SK-N-SH treated with all-trans-retinoic acid at 6 μM for 48 hours (cell line): ENCODE measurements around the gene PSMB5.

Source experiments
- ATAC-seq: fragments of 200-7000 bp; cut with Tn5 transposase; 3 replicates; pipeline ENCODE4 v1.9.1; 2020; ENCODE audit warnings: mild to moderate bottlenecking, moderate library complexity
- ARNTL ChIP-seq: fragments of 450-650 bp; formaldehyde crosslinking; IDR thresholded peaks from 2 replicates; pipeline ENCODE4 v1.5.0; 2020; ENCODE audit warnings: low read depth, mild to moderate bottlenecking, moderate library complexity, borderline replicate concordance
- BACH2 ChIP-seq: fragments of 250-450 bp; sonication (Bioruptor Pico); IDR thresholded peaks from 2 replicates; pipeline ENCODE4 v1.9.0; 2021; ENCODE audit warnings: mild to moderate bottlenecking, borderline replicate concordance
- CREB5 ChIP-seq: fragments of 250-450 bp; sonication (Bioruptor Pico); IDR thresholded peaks from 2 replicates; pipeline ENCODE4 v1.5.1; 2020; ENCODE audit warnings: low read depth, mild to moderate bottlenecking, moderate library complexity
- CSDC2 ChIP-seq: fragments of 250-450 bp; sonication (Bioruptor Pico); IDR thresholded peaks from 2 replicates; pipeline ENCODE4 v1.5.0; 2020; ENCODE audit warnings: mild to moderate bottlenecking, moderate library complexity
- CSRNP3 ChIP-seq: fragments of 250-450 bp; sonication (Bioruptor Pico); IDR thresholded peaks from 2 replicates; pipeline ENCODE4 v1.5.1; 2021; ENCODE audit warnings: mild to moderate bottlenecking, moderate library complexity
- ESRRG ChIP-seq: fragments of 250-450 bp; sonication (Bioruptor Pico); IDR thresholded peaks from 2 replicates; pipeline ENCODE4 v1.6.1; 2021; ENCODE audit warnings: mild to moderate bottlenecking
- GLIS3 ChIP-seq: fragments of 250-450 bp; sonication (Bioruptor Pico); IDR thresholded peaks from 2 replicates; pipeline ENCODE4 v1.5.0; 2020; ENCODE audit warnings: mild to moderate bottlenecking, moderate library complexity
- ISL1 ChIP-seq: fragments of 250-450 bp; sonication (Bioruptor Pico); IDR thresholded peaks from 2 replicates; pipeline ENCODE4 v2.1.2; 2022; ENCODE audit warnings: mild to moderate bottlenecking, moderate library complexity
- OSR1 ChIP-seq: fragments of 250-450 bp; sonication (Bioruptor Pico); IDR thresholded peaks from 2 replicates; pipeline ENCODE4 v1.8.0; 2022; ENCODE audit warnings: moderate library complexity, mild to moderate bottlenecking, inconsistent platforms
- PATZ1 ChIP-seq: fragments of 250-450 bp; sonication (Bioruptor Pico); IDR thresholded peaks from 2 replicates; pipeline ENCODE4 v1.8.0; 2020; ENCODE audit warnings: mild to moderate bottlenecking, moderate library complexity, borderline replicate concordance
- POU6F1 ChIP-seq: fragments of 250-450 bp; sonication (Bioruptor Pico); IDR thresholded peaks from 2 replicates; pipeline ENCODE4 v1.8.0; 2021; ENCODE audit warnings: low read depth, mild to moderate bottlenecking, moderate library complexity, borderline replicate concordance
- PPARA ChIP-seq: fragments of 250-450 bp; sonication (Bioruptor Pico); IDR thresholded peaks from 2 replicates; pipeline ENCODE4 v1.5.0; 2020; ENCODE audit warnings: mild to moderate bottlenecking, borderline replicate concordance
- SNAI2 ChIP-seq: fragments of 250-450 bp; sonication (Bioruptor Pico); IDR thresholded peaks from 2 replicates; pipeline ENCODE4 v1.5.0; 2020; ENCODE audit warnings: mild to moderate bottlenecking, moderate library complexity
- TCF4 ChIP-seq: fragments of 250-450 bp; sonication (Bioruptor Pico); IDR thresholded peaks from 2 replicates; pipeline ENCODE4 v1.8.0; 2021; ENCODE audit warnings: mild to moderate bottlenecking, moderate library complexity, borderline replicate concordance
- ZC3H10 ChIP-seq: fragments of 250-450 bp; sonication (Bioruptor Pico); IDR thresholded peaks from 2 replicates; pipeline ENCODE4 v1.5.1; 2021; ENCODE audit warnings: mild to moderate bottlenecking, moderate library complexity
- ZFP3 ChIP-seq: fragments of 250-450 bp; sonication (Bioruptor Pico); IDR thresholded peaks from 2 replicates; pipeline ENCODE4 v1.5.0; 2020; ENCODE audit warnings: mild to moderate bottlenecking, moderate library complexity
- ZFP30 ChIP-seq: fragments of 450-650 bp; formaldehyde crosslinking; IDR thresholded peaks from 2 replicates; pipeline ENCODE4 v1.5.0; 2022; ENCODE audit warnings: mild to moderate bottlenecking, moderate library complexity
- ZNF70 ChIP-seq: fragments of 450-650 bp; formaldehyde crosslinking; IDR thresholded peaks from 2 replicates; pipeline ENCODE4 v1.5.0; 2020; ENCODE audit warnings: mild to moderate bottlenecking, moderate library complexity

Gene PSMB5

DNA sequence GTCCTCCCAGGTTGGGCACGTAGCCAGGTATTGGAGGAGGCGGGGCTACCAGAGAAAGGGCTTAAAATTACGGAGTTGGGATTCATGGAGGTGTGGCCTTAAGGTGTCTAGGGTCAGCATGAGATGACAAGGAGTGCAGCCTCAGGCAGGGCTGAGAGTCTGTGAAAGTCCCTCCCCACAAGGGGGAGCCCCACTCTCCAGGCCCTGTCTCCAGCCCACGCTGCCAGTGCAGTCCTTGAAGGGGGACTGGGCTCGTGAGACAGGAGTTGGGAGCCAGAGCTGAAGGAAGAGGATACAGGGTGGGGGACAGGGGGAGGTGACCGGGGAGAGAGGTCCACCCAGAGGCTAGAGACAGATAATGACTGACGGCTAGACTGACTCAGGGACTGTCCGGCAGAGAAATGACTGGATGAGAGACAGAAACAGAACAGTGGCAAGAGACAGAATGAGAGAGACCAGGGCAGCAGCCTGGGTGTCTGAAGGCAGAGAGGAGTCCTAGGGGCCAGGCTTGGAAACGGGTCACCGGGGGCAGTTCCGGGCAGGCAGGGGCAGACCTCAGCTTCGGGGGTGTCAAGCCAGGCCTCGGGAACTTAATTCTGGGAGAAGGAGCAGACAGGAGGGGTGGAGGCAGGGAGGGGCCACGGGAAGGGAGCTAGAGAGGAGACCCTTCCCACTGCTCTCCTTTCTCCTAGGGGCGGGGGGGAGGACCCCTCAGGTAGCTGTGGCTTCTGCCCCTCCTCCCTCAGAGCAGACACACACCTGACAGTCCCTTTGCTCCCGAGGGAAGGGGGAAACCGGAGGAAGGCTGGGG is 21.6 kb upstream of the PSMB5 start (continued):
- TF ChIP-seq POU6F1: no peak
- TF ChIP-seq BACH2 (CRISPR knock-in tag): no peak
- no peak for TF ChIP-seq ARNTL (CRISPR knock-in tag)
- no peak for TF ChIP-seq GLIS3 (CRISPR knock-in tag)
- no peak for TF ChIP-seq ISL1 (CRISPR knock-in tag)
- no peak for TF ChIP-seq CREB5 (CRISPR knock-in tag)
- TF ChIP-seq OSR1 (CRISPR knock-in tag): no peak
- TF ChIP-seq ZC3H10 (CRISPR knock-in tag): no peak

DNA sequence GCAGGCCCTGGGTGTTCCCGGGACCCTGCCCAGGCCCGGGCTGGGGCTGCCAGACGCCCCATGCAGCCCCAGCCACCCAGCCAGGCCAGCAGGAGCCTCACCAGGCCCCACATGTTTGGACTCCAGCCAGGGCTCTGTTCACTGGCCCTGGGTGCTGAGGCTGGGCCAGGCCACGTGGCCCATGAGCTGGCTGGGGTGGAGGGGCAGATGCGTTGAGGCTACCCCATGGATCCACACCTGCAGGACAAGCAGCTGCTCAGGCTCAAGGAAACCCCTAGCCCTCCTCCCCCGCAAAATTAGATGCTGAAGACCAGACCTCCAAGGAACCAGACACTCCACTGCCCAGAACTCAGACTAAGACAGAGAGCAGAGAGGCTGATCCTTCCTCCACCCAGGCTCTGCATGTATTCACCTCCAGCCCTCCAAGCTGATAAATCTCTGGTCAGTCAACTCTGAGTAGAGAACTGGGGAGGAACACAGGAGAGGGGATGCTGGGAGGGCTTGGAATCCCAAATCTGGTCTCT is 21.0 kb upstream of the PSMB5 start:
- ATAC-seq: peak; percentile 6; the same call in 2 of the 3 replicates
- TF ChIP-seq TCF4 (CRISPR knock-in tag): peak; percentile 79; the same call in 1 of the 2 replicates
- TF ChIP-seq CSRNP3 (CRISPR knock-in tag): no peak

DNA sequence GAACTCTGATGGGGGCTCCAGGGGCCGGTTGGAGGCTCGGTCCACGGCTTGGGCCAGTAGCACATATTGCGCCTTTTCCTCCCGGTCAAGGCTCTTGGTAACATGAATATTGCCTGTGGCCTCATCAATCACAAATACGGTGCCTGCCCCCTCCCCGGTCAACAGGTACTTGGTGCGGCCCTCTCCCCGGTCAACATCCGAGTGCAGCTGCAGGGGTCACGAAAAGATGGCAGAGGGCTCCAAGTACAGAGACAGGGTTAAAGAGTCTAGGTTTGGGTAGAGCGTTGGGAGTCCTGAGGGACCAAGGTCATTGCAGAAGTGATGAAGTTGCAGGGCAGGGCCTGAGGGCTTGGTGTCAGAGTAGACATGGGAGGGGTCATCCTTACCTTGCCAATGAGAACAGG is 20.4 kb upstream of the PSMB5 start:
- ATAC-seq: no peak
- no peak for TF ChIP-seq PPARA (CRISPR knock-in tag)
- no peak for TF ChIP-seq TCF4 (CRISPR knock-in tag)
- TF ChIP-seq ISL1 (CRISPR knock-in tag): no peak
- TF ChIP-seq BACH2 (CRISPR knock-in tag): no peak
- no peak for TF ChIP-seq CSDC2
- no peak for TF ChIP-seq ZFP3
- TF ChIP-seq GLIS3 (CRISPR knock-in tag): no peak
- TF ChIP-seq POU6F1: no peak
- no peak for TF ChIP-seq ESRRG
- no peak for TF ChIP-seq ZFP30 (CRISPR knock-in tag)
- no peak for TF ChIP-seq SNAI2 (CRISPR knock-in tag)
- TF ChIP-seq CREB5 (CRISPR knock-in tag): no peak
- TF ChIP-seq OSR1 (CRISPR knock-in tag): no peak
- no peak for TF ChIP-seq ZNF70 (CRISPR knock-in tag)
- no peak for TF ChIP-seq ARNTL (CRISPR knock-in tag)
- TF ChIP-seq PATZ1 (CRISPR knock-in tag): no peak
